Kasumi-1 (cell line): ENCODE measurements around the gene MLXIPL.
"Not testable (repeated sequence)": the region's sequence is repeated elsewhere in the genome, so short reads cannot be mapped to it uniquely, and the experiment has no call there.

Source experiments
- DNase-seq, 2 experiments: peaks; one replicate each; lab custom pipeline; 2025; lab: John Stamatoyannopoulos, UW

MLXIPL gene, protein sequence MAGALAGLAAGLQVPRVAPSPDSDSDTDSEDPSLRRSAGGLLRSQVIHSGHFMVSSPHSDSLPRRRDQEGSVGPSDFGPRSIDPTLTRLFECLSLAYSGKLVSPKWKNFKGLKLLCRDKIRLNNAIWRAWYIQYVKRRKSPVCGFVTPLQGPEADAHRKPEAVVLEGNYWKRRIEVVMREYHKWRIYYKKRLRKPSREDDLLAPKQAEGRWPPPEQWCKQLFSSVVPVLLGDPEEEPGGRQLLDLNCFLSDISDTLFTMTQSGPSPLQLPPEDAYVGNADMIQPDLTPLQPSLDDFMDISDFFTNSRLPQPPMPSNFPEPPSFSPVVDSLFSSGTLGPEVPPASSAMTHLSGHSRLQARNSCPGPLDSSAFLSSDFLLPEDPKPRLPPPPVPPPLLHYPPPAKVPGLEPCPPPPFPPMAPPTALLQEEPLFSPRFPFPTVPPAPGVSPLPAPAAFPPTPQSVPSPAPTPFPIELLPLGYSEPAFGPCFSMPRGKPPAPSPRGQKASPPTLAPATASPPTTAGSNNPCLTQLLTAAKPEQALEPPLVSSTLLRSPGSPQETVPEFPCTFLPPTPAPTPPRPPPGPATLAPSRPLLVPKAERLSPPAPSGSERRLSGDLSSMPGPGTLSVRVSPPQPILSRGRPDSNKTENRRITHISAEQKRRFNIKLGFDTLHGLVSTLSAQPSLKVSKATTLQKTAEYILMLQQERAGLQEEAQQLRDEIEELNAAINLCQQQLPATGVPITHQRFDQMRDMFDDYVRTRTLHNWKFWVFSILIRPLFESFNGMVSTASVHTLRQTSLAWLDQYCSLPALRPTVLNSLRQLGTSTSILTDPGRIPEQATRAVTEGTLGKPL

DNA sequence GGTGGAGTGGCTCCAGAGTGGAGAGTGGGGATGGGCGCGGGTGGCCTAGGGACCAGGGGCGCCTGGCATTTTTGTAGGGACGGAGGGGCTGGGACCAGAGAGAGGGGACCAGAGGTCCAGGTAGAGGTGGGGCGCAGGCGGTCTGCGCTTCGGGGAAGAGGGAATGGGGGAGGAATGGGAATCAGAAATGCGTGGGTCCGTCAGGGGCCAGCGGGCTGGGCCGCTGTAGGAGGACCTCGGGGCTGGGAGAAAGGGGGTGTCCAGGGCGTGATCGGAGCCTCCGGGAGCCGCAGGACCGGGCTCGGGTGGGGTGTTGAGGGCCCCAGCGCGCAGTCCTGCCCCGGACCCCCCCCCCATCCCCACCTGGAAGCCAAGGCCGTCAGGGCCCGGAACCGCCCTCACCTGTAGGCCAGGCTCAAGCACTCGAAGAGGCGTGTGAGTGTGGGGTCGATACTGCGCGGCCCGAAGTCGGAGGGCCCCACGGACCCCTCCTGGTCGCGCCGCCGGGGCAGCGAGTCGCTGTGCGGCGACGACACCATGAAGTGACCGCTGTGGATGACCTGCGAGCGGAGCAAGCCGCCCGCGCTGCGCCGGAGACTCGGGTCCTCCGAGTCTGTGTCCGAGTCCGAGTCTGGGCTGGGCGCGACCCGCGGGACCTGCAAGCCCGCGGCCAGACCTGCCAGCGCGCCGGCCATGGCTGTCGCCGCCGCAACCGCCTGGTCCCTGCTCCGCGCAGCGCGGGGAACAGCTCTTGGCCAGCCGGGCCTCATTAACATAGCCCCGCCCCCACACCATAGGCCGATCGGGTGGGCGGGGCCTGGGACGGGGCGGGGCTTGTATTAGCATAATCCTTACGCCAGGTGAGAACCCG lies at the start of gene MLXIPL:
Gene MLXIPL, minus strand, starts transcription at position 725 of the 871 bp plus-strand sequence. Its CDS starts 30 bp downstream, at position 695.
- no peak for DNase-seq

DNA sequence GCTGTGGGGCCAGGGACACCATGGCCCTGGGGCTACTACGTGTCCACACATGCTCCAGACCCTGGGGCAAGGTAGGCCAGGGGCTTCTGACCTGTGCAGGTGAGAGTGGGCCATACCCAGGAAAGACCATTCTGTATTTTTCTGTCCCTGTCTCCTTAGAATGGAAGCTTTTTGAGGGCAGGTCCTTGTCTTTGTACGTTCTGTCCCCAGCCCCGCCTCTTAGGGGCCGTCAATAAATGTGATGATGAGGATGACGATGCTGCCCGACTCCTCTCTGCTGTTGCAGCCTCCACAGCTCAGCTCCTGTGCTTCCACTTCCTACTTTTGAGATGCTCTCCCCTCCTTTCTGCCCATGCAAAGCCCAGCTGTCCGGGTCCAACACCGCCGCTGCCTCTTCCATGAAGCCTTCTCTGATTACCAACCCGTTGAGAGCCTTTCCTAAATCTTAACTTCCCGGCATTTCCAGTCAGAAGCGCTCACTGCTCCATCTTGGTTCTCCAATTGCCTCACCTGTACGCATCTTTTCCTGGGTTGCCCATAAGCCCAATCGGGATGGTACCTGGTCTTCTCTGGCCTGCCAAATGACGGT lies 47.6 kb upstream of the MLXIPL start:
- DNase-seq: no peak

DNA sequence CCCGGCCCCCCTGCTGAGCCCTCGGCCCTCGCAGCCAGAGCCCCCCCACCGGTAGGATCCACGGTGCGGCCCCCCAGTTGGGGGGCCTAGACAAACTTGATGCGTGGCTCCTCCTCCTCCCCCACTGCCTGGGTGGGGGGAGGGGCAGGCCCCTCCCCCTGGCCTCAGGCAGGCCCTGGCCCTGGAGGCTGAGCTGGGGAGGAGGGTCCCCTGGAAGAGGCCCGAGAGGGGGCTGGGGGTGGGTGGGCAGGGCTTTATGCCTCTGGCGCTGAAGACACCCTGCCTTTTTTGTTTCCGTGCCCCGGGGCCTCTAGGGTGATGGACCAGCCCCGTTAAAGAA lies 47.0 kb upstream of the MLXIPL start:
- no peak for DNase-seq

GRCh38 chr7:73669858-73670385 lies 45.6 kb upstream of the MLXIPL start:
- DNase-seq: no peak

GRCh38 chr7:73669288-73669701 lies 45.0 kb upstream of the MLXIPL start:
- no peak for DNase-seq

DNA sequence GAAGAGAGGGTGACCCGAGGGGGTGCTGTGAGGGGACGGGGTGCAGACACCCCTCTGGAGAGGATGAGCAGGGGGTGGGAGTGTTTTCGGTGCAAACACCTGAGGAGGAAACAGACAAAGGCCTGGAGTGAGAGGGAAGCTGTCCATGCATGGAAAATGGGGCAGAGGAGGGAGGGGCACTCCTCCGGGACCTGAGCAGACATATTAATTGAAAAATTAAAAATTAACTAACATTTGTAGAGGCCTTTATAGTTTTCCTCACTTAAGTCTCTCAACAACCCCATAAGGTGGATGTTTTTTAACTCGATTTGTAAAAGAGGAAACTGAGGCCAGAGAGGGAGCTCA lies 44.5 kb upstream of the MLXIPL start:
- DNase-seq: no peak

- no peak for DNase-seq
Observed at GRCh38 chr7:73668103-73668885, 44.0 kb upstream of the MLXIPL start.

- peak; percentile 70 to 76 for DNase-seq
Observed at GRCh38 chr7:73667344-73668102, 43.2 kb upstream of the MLXIPL start, which contains the start of gene VPS37D. Gene VPS37D, plus strand, starts transcription at chr7:73667831. Its CDS starts 128 bp downstream, at chr7:73667959.

DNA sequence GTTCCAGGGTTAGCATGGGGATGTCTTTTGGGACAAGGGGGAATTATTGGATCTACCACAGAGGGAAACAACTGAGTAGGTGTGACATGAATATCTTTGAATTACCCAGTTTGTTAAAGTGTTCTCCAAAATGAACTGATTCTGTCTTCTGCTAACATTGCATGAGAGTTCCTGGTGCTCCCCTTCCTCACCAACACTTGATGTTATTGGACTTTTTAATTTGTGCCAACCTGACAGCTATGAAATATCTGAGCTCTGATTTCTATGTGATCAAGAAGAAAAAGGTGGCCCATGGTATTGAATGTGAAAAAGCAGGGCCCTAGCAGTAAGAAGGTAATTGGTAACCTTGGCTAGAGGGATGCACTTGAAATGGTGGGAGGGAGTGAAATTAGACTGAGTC lies 38.7 kb upstream of the MLXIPL start:
- no peak for DNase-seq

- DNase-seq: not testable (repeated sequence)
Observed at GRCh38 chr7:73660594-73660993, 36.3 kb upstream of the MLXIPL start.

- no peak for DNase-seq
Observed at GRCh38 chr7:73659983-73660382, 35.7 kb upstream of the MLXIPL start.

DNA sequence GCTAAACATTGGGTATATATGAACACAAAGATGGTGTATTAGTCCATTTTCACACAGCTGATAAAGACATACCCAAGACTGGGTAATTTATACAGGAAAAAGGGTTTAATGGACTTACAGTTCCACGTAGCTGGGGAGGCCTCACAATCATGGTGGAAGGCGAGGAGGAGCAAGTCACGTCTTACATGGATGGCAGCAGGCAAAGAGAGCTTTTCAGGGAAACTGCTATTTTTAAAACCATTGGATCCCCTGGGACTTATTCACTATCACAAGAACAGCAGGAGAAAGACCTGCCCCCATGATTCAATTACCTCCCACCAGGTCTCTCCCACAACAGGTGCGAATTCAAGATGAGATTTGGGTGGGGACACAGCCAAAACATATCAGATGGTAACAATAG lies 31.0 kb upstream of the MLXIPL start:
- not testable (repeated sequence) for DNase-seq

- DNase-seq: no peak
Observed at GRCh38 chr7:73652541-73652949, 28.2 kb upstream of the MLXIPL start.

DNA sequence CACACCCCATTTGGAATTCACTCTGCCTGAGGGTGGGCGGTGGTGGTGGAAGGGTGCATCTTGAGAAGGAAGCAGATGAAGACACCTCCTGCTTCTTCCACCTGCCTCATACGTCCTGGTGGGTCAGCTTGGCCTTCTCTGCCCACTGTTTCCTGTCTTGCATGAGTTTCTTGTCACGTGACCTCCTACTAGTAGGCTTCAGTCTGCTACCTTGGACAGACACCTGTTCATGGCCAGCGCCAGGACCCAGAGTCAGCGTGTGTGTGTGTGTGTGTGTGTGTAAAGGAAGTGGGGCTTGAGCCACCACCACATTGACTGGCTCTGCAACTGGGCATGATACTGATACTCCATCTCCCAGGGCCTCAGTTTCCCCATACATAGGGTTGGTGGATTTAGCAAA lies 26.2 kb upstream of the MLXIPL start:
- DNase-seq: no peak

DNA sequence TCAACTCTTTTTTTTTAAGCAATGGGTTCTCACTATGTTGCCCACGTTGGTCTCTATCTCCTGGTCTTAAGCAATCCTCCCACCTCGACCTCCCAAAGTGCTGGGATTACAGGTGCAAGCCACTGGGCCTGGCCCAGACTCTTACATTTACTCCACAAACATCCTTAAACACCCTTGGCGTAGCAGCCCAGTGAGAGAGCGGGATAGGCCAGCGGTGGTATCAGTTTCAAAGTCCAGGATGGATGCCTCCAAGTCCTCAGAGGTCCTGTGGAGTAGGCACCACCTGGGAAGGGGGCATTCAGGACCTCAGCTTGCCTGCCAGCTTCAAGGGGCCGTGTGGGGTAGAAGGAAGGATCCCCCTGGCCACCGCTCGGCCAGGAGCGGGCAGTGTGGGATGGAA lies 25.3 kb upstream of the MLXIPL start:
- peak in 1 of 2 experiments; percentile 23 for DNase-seq

- DNase-seq: no peak
Observed at GRCh38 chr7:73648593-73649332, 24.4 kb upstream of the MLXIPL start.

DNA sequence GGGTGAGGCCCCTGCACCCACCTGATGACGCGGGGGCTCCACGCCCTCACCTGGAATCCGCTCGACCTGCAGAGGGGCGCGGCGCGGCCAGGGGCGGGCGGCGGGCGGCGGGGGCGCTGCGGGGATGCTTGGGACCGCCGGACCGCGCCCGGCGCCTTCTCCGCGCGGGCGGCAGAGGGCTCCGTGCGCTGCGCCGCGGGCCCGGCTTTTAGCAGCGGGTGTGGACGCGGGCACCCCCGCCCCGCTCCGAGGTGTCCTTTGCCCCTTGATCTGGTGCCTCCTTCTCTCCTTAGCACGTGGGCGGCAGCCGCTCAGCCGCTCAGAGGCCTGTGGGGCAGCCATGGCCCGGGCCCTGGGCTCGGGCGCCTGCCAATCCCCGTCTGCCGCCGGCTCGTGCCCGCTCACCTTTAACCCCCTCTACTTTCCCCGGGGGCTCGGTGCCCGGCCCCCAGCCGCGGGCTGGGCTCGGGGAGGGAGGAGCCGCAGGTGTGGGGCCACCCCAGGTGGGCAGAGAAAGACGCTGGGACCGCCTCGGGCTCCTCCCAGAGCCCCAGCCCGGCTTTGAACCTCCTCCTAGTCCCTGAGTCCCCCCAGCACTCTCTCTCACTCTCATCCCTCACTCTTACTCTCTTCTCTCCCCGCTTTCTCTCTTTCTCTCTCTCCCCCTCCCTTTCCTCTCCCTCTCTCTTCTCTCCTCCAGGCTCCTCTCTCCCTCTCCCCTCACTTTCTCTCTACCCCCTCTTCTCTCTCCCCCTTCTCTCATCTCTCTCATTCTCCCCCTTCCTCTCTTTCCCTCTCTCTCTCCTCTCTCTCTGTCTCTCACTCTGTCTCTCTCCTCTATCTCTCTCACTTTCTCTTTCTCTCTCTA lies 23.6 kb upstream of the MLXIPL start:
- DNase-seq: no peak
